Fibroblast of mammary gland (primary cell): ENCODE results near the gene BRD9.
"Not testable (repeated sequence)": the region's sequence is repeated elsewhere in the genome, so short reads cannot be mapped to it uniquely, and the experiment has no call there.

Source experiments
- DNase-seq: peaks from one replicate; pipeline ENCODE4 v3.0.0-alpha.2; 2010; ENCODE audit warnings: low read depth
- H3K4me3 ChIP-seq: 2 replicates; pipeline ENCODE4 v1.5.1; 2011; ENCODE audit warnings: low read depth, mild to moderate bottlenecking, low read length, moderate library complexity; ENCODE audit not compliant: control insufficient read depth
- CTCF ChIP-seq: conservative IDR thresholded peaks from 2 replicates; pipeline ENCODE4 v1.5.1; 2011; ENCODE audit warnings: low read depth, low read length, inconsistent platforms; ENCODE audit not compliant: control insufficient read depth, insufficient read depth

The BRD9 gene

GRCh38 chr5:921456-922435 lies 29.1 kb upstream of the BRD9 start:
- no peak for TF ChIP-seq CTCF
- no peak for DNase-seq
- no peak overlapping the region for H3K4me3 ChIP-seq

- no peak overlapping the region for H3K4me3 ChIP-seq
- no peak for TF ChIP-seq CTCF
- no peak for DNase-seq
Measured at GRCh38 chr5:920321-920720, 27.7 kb upstream of the BRD9 start.

GRCh38 chr5:919356-920000 lies 26.9 kb upstream of the BRD9 start:
- no peak for TF ChIP-seq CTCF

DNA sequence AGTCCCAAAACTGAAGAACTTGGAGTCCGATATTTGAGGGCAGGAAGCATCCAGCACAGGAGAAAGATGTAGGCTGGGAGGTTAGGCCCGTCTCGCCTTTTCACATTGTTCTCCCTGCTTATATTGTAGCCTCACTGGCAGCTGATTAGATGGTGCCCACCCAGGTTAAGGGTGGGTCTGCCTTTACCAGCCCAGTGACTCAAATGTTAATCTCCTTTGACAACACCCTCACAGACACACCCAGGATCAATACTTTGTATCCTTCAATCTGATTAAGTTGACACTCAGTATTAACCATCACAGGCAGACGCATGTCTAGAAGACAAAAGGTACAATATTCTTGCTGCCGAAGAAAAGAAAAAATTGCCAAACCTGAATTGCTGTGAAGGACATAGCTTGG lies 26.1 kb upstream of the BRD9 start:
- not testable (repeated sequence) for H3K4me3 ChIP-seq, DNase-seq

More at GRCh38 chr5:919356-920000, 26.9 kb upstream of the BRD9 start:
- DNase-seq: no peak
- no peak overlapping the region for H3K4me3 ChIP-seq

- no peak overlapping the region for H3K4me3 ChIP-seq
- no peak for TF ChIP-seq CTCF
- no peak for DNase-seq
Measured at GRCh38 chr5:916441-917293, 24.1 kb upstream of the BRD9 start.

- H3K4me3 ChIP-seq: no peak overlapping the region
- no peak for DNase-seq
- no peak for TF ChIP-seq CTCF
Measured at GRCh38 chr5:915946-916345, 23.3 kb upstream of the BRD9 start.

DNA sequence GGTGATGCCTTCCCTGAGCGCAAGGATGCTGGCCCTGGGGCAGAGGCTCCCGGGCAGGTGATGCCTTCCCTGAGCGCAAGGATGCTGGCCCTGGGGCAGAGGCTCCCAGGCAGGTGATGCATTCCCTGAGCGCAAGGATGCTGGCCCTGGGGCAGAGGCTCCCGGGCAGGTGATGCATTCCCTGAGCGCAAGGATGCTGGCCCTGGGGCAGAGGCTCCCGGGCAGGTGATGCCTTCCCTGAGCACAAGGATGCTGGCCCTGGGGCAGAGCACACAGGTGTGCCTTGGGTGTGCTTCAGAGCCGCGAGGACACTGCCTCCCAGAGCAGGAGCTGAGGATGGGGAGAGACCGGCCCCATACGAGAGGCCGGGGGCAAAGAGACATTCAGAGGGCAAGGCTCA lies 22.7 kb upstream of the BRD9 start:
- DNase-seq, H3K4me3 ChIP-seq: not testable (repeated sequence)
